Measurements from ENCODE around the gene RGPD8.

RGPD8 gene

GRCh38 chr2:112335600-112335999, 97.8 kb downstream of the RGPD8 start:
- no peak for DNase-seq (ENCODE audit: low read depth)

DNA sequence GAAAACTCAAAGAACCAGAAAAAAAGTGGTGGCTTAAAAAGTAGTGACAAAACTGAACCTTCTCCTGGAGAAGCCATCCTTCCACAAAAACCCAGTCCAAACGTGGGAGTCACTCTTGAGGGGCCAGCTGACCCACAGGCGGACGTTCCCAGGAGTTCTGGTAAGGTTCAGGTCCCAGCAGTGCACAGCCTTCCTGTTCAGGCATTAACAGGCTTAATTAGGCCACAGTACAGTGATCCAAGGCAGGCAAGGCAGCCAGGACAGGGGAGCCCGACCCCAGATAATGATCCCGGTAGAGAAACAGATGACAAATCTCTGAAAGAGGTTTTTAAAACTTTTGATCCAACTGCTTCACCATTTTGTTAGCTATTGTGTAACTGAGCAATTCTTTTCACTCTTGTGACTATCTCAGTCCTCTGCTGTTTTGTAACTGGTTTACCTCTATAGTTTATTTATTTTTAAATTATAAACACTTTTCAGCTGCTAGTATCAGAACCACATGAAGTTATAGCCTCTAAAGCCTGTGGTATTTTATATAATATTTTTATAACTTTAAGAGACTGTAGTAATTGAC, 101.2 kb downstream of the RGPD8 start:
- DNase-seq (ENCODE audit: low read depth), result no peak

DNA sequence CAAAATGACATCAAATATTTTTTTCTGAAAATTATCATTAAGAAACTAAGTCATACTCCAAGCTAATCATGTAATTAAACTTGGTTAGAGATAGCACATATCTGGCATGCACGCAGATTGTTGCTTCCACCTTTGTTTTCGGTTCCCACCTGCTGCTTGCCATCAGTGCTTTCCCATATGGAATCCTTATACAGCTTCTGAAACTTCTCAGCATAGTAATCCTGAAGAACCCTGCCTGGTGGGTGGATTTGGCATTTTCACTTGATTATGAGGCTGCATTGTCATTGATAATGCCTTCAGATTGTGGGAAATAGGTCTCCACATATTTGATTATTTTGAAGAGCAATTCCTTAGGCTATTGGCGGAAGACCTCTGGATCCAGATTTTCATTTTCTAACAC, 110.5 kb downstream of the RGPD8 start:
- no peak for DNase-seq (ENCODE audit: low read depth)

- DNase-seq (ENCODE audit: low read depth), result no peak
Measured at GRCh38 chr2:112321375-112322320, 111.8 kb downstream of the RGPD8 start.
